HepG2 (cell line): ENCODE results near the gene CCT7. TPM values are rescaled to one million over a fixed set of nuclear protein-coding genes. Genes with fewer than 3 reads are reported as not detected.

ENCODE experiments used
- DDIT3 ChIP-seq: sonication (generic); formaldehyde crosslinking; IDR thresholded peaks from 2 replicates; pipeline ENCODE4 v1.4.0; 2020; ENCODE audit warnings: mild to moderate bottlenecking, missing genetic modification reagents
- KLF6 ChIP-seq: IDR thresholded peaks from 2 replicates; pipeline ENCODE4 v1.8.0; 2016; ENCODE audit warnings: missing biosample characterization, missing genetic modification reagents
- KMT2A ChIP-seq: sonication (generic); formaldehyde crosslinking; IDR thresholded peaks from 2 replicates; pipeline ENCODE4 v1.4.0; 2020; ENCODE audit warnings: missing genetic modification reagents
- MXD4 ChIP-seq: IDR thresholded peaks from 2 replicates; pipeline ENCODE4 v1.6.1; 2016; ENCODE audit warnings: mild to moderate bottlenecking, missing biosample characterization, missing genetic modification reagents
- RXRB ChIP-seq: IDR thresholded peaks from 2 replicates; pipeline ENCODE4 v1.6.1; 2016; ENCODE audit warnings: borderline replicate concordance, missing genetic modification reagents, missing compliant biosample characterization
- TARDBP ChIP-seq: sonication (generic); formaldehyde crosslinking; IDR thresholded peaks from 2 replicates; pipeline ENCODE4 v1.8.0; 2022; ENCODE audit warnings: mild to moderate bottlenecking, missing genetic modification reagents
- ZBTB10 ChIP-seq: sonication (generic); formaldehyde crosslinking; IDR thresholded peaks from 2 replicates; pipeline ENCODE4 v1.4.0; 2020; ENCODE audit warnings: missing genetic modification reagents, borderline replicate concordance
- ZNF484 ChIP-seq: sonication (generic); formaldehyde crosslinking; IDR thresholded peaks from 2 replicates; pipeline ENCODE4 v1.5.1; 2020; ENCODE audit warnings: mild to moderate bottlenecking, low read depth, missing genetic modification reagents, borderline replicate concordance
- polyA plus RNA-seq, 8 experiments: library from polyadenylated mRNA; depleted of rRNA in 3 of 8; stranded (reverse) in 7 of 8; unstranded in 1 of 8; fragments of >200 nt; fragmentation: Illumina TruSeq in 4 of 8; extraction: Trizol in 4 of 8; gene quantifications; 2 replicates each; pipeline versions ENCODE4 v1.2.1 to v1.2.3, GENCODE V29; 2011 to 2016; ENCODE audit warnings: low read depth in 4 of 8, missing spikeins in 1 of 8, mixed read lengths in 1 of 8; ENCODE audit not compliant: insufficient read depth in 1 of 8
- total RNA-seq, 5 experiments: library from RNA; depleted of rRNA; stranded (reverse); fragments of >200 nt; fragmentation: Illumina TruSeq; extraction: Trizol; gene quantifications; 2 replicates each; pipeline ENCODE4 v1.2.3, GENCODE V29; 2016; ENCODE audit warnings: low read depth in 1 of 5
- TF ChIP-seq, protein P1 (sequence below): sonication (generic); formaldehyde crosslinking; IDR thresholded peaks from 2 replicates; pipeline ENCODE4 v1.8.1; 2023; ENCODE audit warnings: mild to moderate bottlenecking, missing genetic modification reagents
- TF ChIP-seq, protein P2 (sequence below): sonication (generic); formaldehyde crosslinking; IDR thresholded peaks from 2 replicates; pipeline ENCODE4 v1.4.0; 2020; ENCODE audit warnings: missing genetic modification reagents

Gene CCT7
- total and polyA plus RNA-seq, 2 of the 13 experiments (the other 11 are each of a cell fraction or from before 2014, with no cell fraction given), result 347 to 517 TPM

DNA sequence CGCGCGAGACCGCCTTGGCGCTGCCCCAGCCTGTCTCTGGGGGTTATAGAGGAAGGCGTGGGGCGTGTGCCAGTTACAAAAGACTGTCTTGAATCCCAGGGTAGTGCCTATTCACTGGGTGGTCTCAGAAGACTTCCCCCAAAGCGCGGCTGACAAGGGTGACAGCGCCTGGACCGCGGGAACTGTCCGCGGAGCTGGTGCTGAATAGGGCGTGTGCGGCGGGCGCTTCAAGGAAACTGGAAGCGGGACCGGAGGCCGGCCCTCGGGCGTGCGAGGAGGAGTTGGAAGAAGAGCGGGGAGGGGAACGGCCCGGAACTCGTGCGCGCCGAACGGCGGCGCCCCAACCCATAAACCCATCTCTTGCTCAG lies 57.0 kb downstream of the CCT7 start (continued):
- TF ChIP-seq MXD4 (CRISPR knock-in tag), result peak; percentile 89; the same call in 1 of the 2 replicates
- TF ChIP-seq DDIT3, result no peak
- peak; percentile 42; the same call in 1 of the 2 replicates for TF ChIP-seq RXRB (CRISPR knock-in tag)
- TF ChIP-seq ZBTB10 (CRISPR knock-in tag), result 0 out of 2 replicates have a peak, but pooled peaks have one; percentile 79
- TF ChIP-seq, protein P1, sequence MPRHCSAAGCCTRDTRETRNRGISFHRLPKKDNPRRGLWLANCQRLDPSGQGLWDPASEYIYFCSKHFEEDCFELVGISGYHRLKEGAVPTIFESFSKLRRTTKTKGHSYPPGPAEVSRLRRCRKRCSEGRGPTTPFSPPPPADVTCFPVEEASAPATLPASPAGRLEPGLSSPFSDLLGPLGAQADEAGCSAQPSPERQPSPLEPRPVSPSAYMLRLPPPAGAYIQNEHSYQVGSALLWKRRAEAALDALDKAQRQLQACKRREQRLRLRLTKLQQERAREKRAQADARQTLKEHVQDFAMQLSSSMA, result 0 out of 2 replicates have a peak, but pooled peaks have one; percentile 52
- peak; percentile 49; the same call in 1 of the 2 replicates for TF ChIP-seq KMT2A (CRISPR knock-in tag)
- TF ChIP-seq KLF6 (CRISPR knock-in tag), result peak; percentile 91
- TF ChIP-seq ZNF484 (CRISPR knock-in tag), result no peak
- TF ChIP-seq, protein P2, sequence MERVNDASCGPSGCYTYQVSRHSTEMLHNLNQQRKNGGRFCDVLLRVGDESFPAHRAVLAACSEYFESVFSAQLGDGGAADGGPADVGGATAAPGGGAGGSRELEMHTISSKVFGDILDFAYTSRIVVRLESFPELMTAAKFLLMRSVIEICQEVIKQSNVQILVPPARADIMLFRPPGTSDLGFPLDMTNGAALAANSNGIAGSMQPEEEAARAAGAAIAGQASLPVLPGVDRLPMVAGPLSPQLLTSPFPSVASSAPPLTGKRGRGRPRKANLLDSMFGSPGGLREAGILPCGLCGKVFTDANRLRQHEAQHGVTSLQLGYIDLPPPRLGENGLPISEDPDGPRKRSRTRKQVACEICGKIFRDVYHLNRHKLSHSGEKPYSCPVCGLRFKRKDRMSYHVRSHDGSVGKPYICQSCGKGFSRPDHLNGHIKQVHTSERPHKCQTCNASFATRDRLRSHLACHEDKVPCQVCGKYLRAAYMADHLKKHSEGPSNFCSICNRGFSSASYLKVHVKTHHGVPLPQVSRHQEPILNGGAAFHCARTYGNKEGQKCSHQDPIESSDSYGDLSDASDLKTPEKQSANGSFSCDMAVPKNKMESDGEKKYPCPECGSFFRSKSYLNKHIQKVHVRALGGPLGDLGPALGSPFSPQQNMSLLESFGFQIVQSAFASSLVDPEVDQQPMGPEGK (CRISPR knock-in tag), result 0 out of 2 replicates have a peak, but pooled peaks have one; percentile 17
- no peak for TF ChIP-seq TARDBP (CRISPR knock-in tag)
